Endothelial cell of umbilical vein (primary cell): ENCODE measurements around the gene KNCN. TPM values are rescaled to one million over a fixed set of nuclear protein-coding genes. Genes with fewer than 3 reads are reported as not detected.

Experiments
- BruUV-seq: library from RNA; stranded (reverse); fragments of 400-500 nt; replicated peaks from 2 replicates; lab custom pipeline; 2021; lab: Mats Ljungman, UMichigan
- CTCF ChIA-PET: fragments of 300-600, 350-600 bp; sonication (Branson Sonifier 250); formaldehyde crosslinking; loops from one replicate; lab custom pipeline; 2021; ENCODE audit warnings: antibody characterized with exemption, inconsistent platforms; lab: Charles Lee
- POLR2A ChIA-PET: fragments of 300-600, 350-600 bp; sonication (Branson Sonifier 250); formaldehyde crosslinking; loops from one replicate; lab custom pipeline; 2021; ENCODE audit warnings: antibody characterized with exemption, inconsistent platforms; lab: Charles Lee
- DNase-seq: peaks from one replicate; pipeline ENCODE4 v3.0.0-alpha.2; 2011; ENCODE audit warnings: low read depth, low spot score
- FAIRE-seq: peaks from 2 replicates; lab custom pipeline; 2011; peaks lifted over from hg19 to GRCh38; lab: Jason Lieb, UNC
- H2AFZ ChIP-seq: 2 replicates; pipeline ENCODE4 v1.6.0; 2012; ENCODE audit warnings: low read depth, low read length, control low read depth, inconsistent platforms
- H3K27ac ChIP-seq: 2 replicates; pipeline ENCODE4 v1.5.1; 2011; ENCODE audit warnings: low read depth, mild to moderate bottlenecking, control low read depth, low read length, moderate library complexity; ENCODE audit not compliant: insufficient read depth
- H3K27me3 ChIP-seq, 2 experiments: 2 replicates each; pipeline versions ENCODE4 v1.6.0 to v1.6.1; 2011; ENCODE audit warnings: low read length in 2 of 2, mixed read lengths in 1 of 2; ENCODE audit not compliant: control insufficient read depth in 2 of 2, insufficient read depth in 2 of 2
- H3K36me3 ChIP-seq, 2 experiments: 2 replicates in 1 of 2; 3 replicates in 1 of 2; pipeline ENCODE4 v1.5.1; 2011; ENCODE audit warnings: low read length in 2 of 2, mild to moderate bottlenecking in 1 of 2, moderate library complexity in 1 of 2; ENCODE audit not compliant: control insufficient read depth in 2 of 2, insufficient read depth in 2 of 2; ENCODE audit errors: extremely low read depth in 1 of 2
- H3K4me1 ChIP-seq: 3 replicates; pipeline ENCODE4 v1.5.1; 2011; ENCODE audit warnings: mild to moderate bottlenecking, low read length; ENCODE audit not compliant: control insufficient read depth, insufficient read depth; ENCODE audit errors: extremely low read depth
- H3K4me2 ChIP-seq: 2 replicates; pipeline ENCODE4 v1.6.1; 2011; ENCODE audit warnings: low read length, control low read depth, mixed read lengths; ENCODE audit not compliant: insufficient read depth
- H3K4me3 ChIP-seq, 3 experiments: fragments of 200-600 bp in 1 of 3; sonication (generic), shearing (Covaris generic) in 1 of 3; replicated peaks in 1 of 3; 2 replicates each; pipeline ENCODE4 v1.5.1; 2011 to 2016; ENCODE audit warnings: control low read depth in 3 of 3, low read length in 3 of 3, mild to moderate bottlenecking in 2 of 3, inconsistent platforms in 1 of 3, low read depth in 1 of 3, moderate library complexity in 1 of 3; ENCODE audit not compliant: insufficient read depth in 1 of 3
- H3K79me2 ChIP-seq: 2 replicates; pipeline ENCODE4 v1.6.0; 2012; ENCODE audit warnings: low read length, inconsistent platforms; ENCODE audit not compliant: control insufficient read depth, insufficient read depth
- H3K9ac ChIP-seq: replicated peaks from 2 replicates; pipeline ENCODE3; 2011; ENCODE audit warnings: low read length, control low read depth; ENCODE audit not compliant: insufficient read depth; ENCODE audit errors: extremely low read depth
- H3K9me1 ChIP-seq: replicated peaks from 3 replicates; pipeline ENCODE4 v1.6.0; 2011; ENCODE audit warnings: mild to moderate bottlenecking, low read length; ENCODE audit not compliant: control insufficient read depth, insufficient read depth; ENCODE audit errors: extremely low read depth
- H3K9me3 ChIP-seq: replicated peaks from 2 replicates; pipeline ENCODE4 v1.5.1; 2012; ENCODE audit warnings: low read length, inconsistent platforms; ENCODE audit not compliant: control insufficient read depth, insufficient read depth
- H4K20me1 ChIP-seq: replicated peaks from 2 replicates; pipeline ENCODE3; 2011; ENCODE audit warnings: mild to moderate bottlenecking, low read length; ENCODE audit not compliant: control insufficient read depth, insufficient read depth; ENCODE audit errors: extremely low read depth
- CTCF ChIP-seq, 2 donors: IDR thresholded peaks; 1 replicate in 1 of 2; 2 replicates in 1 of 2; pipeline ENCODE4 v1.5.1; 2011; ENCODE audit warnings: low read length in 2 of 2, mild to moderate bottlenecking in 2 of 2, moderate library complexity in 2 of 2, control low read depth in 1 of 2, inconsistent platforms in 1 of 2, low read depth in 1 of 2; ENCODE audit not compliant: insufficient read depth in 1 of 2; ENCODE audit errors: extremely low read depth in 1 of 2
- EZH2 ChIP-seq: IDR thresholded peaks from 2 replicates; pipeline ENCODE4 v1.6.1; 2012; ENCODE audit warnings: borderline replicate concordance, low read depth, mild to moderate bottlenecking, moderate library complexity, low read length, inconsistent platforms; ENCODE audit not compliant: severe bottlenecking
- FOS ChIP-seq: IDR thresholded peaks from 2 replicates; pipeline ENCODE4 v1.6.1; 2011; ENCODE audit warnings: mild to moderate bottlenecking, low read length, moderate library complexity, borderline replicate concordance; ENCODE audit not compliant: insufficient read depth
- GATA2 ChIP-seq: IDR thresholded peaks from 2 replicates; pipeline ENCODE4 v1.7.0; 2011; ENCODE audit warnings: low read depth, mild to moderate bottlenecking, moderate library complexity, mixed read lengths, low read length; ENCODE audit not compliant: insufficient read length, insufficient read depth
- JUN ChIP-seq: IDR thresholded peaks from 2 replicates; pipeline ENCODE4 v1.6.1; 2011; ENCODE audit warnings: borderline replicate concordance, low read depth; ENCODE audit not compliant: insufficient read length, insufficient read depth
- MAX ChIP-seq: IDR thresholded peaks from 2 replicates; pipeline ENCODE4 v1.6.1; 2011; ENCODE audit not compliant: insufficient read depth, insufficient read length
- MYC ChIP-seq: IDR thresholded peaks from one replicate; pipeline ENCODE4 v1.6.1; 2011; ENCODE audit warnings: mild to moderate bottlenecking, low read depth, low read length
- POLR2A ChIP-seq: IDR thresholded peaks from 2 replicates; pipeline ENCODE4 v1.6.1; 2012; ENCODE audit warnings: low read depth, mild to moderate bottlenecking, control low read depth, low read length
- POLR2AphosphoS5 ChIP-seq: IDR thresholded peaks from 2 replicates; pipeline ENCODE4 v1.6.1; 2012; ENCODE audit warnings: low read depth, mild to moderate bottlenecking, control low read depth, low read length, moderate library complexity; ENCODE audit not compliant: insufficient read depth
- dilution Hi-C: fragments of 300-500 bp; cut with MboI; formaldehyde crosslinking; loops from one replicate; pipeline ENCODE4 v1.15.0; 2019; ENCODE audit warnings: low sequenced_read_pairs; ENCODE audit not compliant: extremely low pct_ligation_motif_present
- intact Hi-C: fragments of 100-400 bp; cut with micrococcal nuclease; formaldehyde crosslinking; loops from one replicate; pipeline ENCODE4 v1.10.0; 2022
- polyA plus RNA-seq, 4 experiments: library from polyadenylated mRNA; depleted of rRNA in 3 of 4; stranded (reverse) in 3 of 4; unstranded in 1 of 4; fragments of >200 nt; gene quantifications; 2 replicates each; pipeline versions ENCODE4 v1.2.1 to v1.2.3, GENCODE V29; 2011 to 2012; ENCODE audit warnings: missing spikeins in 1 of 4
- total RNA-seq: library from RNA; stranded (reverse); gene quantifications from 2 replicates; pipeline ENCODE4 v1.2.3, GENCODE V29; 2021

KNCN gene
- total and polyA plus RNA-seq, 2 donors (not counting 3 experiments of a cell fraction or from before 2014, with no cell fraction given), result not detected

- no peak overlapping the region for H3K4me3 ChIP-seq
- H2AFZ ChIP-seq, result no peak overlapping the region
- H4K20me1 ChIP-seq, result no peaks in the 10 kb centered on the region
- intact Hi-C loops, result loop anchor here (5.0 kb wide), 1 partner anchor 472 kb away; no protein-coding TSS in a partner anchor
- no peak overlapping the region for H3K27ac ChIP-seq
- ChIA-PET POLR2A (no interaction called here), CTCF (interaction anchor here (1.6 to 6.5 kb wide), 9 partner anchors 9 to 194 kb away, joined by 3 to 165 read pairs (median 21); no protein-coding TSS in a partner anchor)
- no peak for DNase-seq
- FAIRE-seq, result no peak
- no peaks in the 10 kb centered on the region for H3K9me1 ChIP-seq
- H3K27me3 ChIP-seq, result peaks cover 38 to 54% of the 10 kb centered on the region in 2 experiments
- peaks cover 2% of the 10 kb centered on the region for H3K4me1 ChIP-seq
- no peaks in the 10 kb centered on the region for H3K36me3 ChIP-seq
- dilution Hi-C loops, result no loop called here
- TF ChIP-seq EZH2, result no peak
- TF ChIP-seq MYC, result no peak
- H3K4me2 ChIP-seq, result no peak overlapping the region
- H3K79me2 ChIP-seq, result no peaks in the 10 kb centered on the region
- H3K9me3 ChIP-seq, result no peaks in the 10 kb centered on the region
- no peak overlapping the region for H3K9ac ChIP-seq
- no TSS peak for BruUV-seq
Measured at GRCh38 chr1:46530311-46530710, 21.1 kb downstream of the KNCN start.

- intact Hi-C loops, result no loop called here
- no peak for FAIRE-seq
Measured at GRCh38 chr1:46529031-46529630, 22.3 kb downstream of the KNCN start.

More at GRCh38 chr1:46529031-46529630, 22.3 kb downstream of the KNCN start:
- TF ChIP-seq JUN (no peak), POLR2A (no peak), GATA2 (no peak), MYC (no peak), EZH2 (no peak), POLR2AphosphoS5 (no peak), MAX (no peak), FOS (no peak), CTCF (IDR thresholded peaks at IDR 0.05; ENCODE audit: extremely low read depth in 1 of 2, insufficient read depth in 1 of 2, low read depth in 1 of 2, low read length in 2 of 2) (no peak)
- Histone ChIP-seq H3K27me3 (peaks cover 43 to 51% of the 10 kb centered on the region in 2 experiments), H3K9me3 (no peaks in the 10 kb centered on the region), H3K9ac (no peak overlapping the region), H2AFZ (no peak overlapping the region), H3K4me1 (peaks cover 2% of the 10 kb centered on the region), H4K20me1 (no peaks in the 10 kb centered on the region), H3K27ac (no peak overlapping the region), H3K9me1 (no peaks in the 10 kb centered on the region), H3K4me3 (no peak overlapping the region), H3K79me2 (no peaks in the 10 kb centered on the region), H3K4me2 (no peak overlapping the region), H3K36me3 (no peaks in the 10 kb centered on the region)
- CTCF ChIA-PET, result interaction anchor here (1.4 to 6.5 kb wide), 14 partner anchors 10 to 199 kb away, joined by 3 to 165 read pairs (median 9); no protein-coding TSS in a partner anchor
- dilution Hi-C loops, result no loop called here
- POLR2A ChIA-PET, result no interaction called here
- no peak for DNase-seq
- BruUV-seq, result no TSS peak
